ENCODE data around the gene CAB39L.

The CAB39L gene

GRCh38 chr13:49259586-49259985 lies 184.3 kb downstream of the CAB39L start:
- Histone ChIP-seq H3K4me1 (ENCODE audit: control insufficient read depth, insufficient read depth, low read length) (peaks cover 5% of the 10 kb centered on the region), H3K9me3 (ENCODE audit: control insufficient read depth, insufficient read depth, low read length) (no peaks in the 10 kb centered on the region), H3K36me3 (ENCODE audit: control insufficient read depth, insufficient read depth, low read length) (peaks cover 3% of the 10 kb centered on the region), H3K9ac (ENCODE audit: low read depth, low read length) (no peak overlapping the region), H3K27me3 (ENCODE audit: control insufficient read depth, insufficient read depth, low read length) (no peaks in the 10 kb centered on the region), H3K4me3 (ENCODE audit: low read depth, low read length) (no peak overlapping the region)

Data from iPS-15b (cell line).